HG03108 (cell line): Measurements from ENCODE around the gene ANKRD39.
"Not testable (repeated sequence)": the region's sequence is repeated elsewhere in the genome, so short reads cannot be mapped to it uniquely, and the experiment has no call there.

Experiments
- ATAC-seq: cut with Tn5 transposase; IDR thresholded peaks from one replicate; pipeline ENCODE4 v1.9.1; 2021; ENCODE audit warnings: moderate library complexity; ENCODE audit not compliant: unreplicated experiment

Gene ANKRD39

DNA sequence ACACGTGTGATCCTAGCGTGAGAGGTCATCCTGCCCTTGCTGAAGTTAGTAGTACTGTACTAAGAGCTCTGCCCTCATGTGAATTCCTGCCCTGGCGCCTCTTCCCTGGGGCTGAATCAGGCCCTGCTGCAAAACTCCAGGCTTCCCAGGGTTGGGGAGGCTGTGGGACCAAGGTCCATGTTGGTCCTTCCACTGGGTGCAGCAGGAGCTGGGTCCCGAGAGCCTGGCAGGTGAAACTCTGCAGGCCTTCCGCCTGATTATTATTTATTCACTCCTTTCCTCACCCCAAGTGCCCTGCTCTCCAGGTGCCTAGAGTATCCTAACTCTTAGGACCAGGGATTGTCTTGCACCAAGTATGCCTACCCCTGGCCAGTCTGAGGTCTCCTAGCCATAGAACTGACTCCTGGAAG is 47.0 kb downstream of the ANKRD39 start:
- ATAC-seq: no peak

DNA sequence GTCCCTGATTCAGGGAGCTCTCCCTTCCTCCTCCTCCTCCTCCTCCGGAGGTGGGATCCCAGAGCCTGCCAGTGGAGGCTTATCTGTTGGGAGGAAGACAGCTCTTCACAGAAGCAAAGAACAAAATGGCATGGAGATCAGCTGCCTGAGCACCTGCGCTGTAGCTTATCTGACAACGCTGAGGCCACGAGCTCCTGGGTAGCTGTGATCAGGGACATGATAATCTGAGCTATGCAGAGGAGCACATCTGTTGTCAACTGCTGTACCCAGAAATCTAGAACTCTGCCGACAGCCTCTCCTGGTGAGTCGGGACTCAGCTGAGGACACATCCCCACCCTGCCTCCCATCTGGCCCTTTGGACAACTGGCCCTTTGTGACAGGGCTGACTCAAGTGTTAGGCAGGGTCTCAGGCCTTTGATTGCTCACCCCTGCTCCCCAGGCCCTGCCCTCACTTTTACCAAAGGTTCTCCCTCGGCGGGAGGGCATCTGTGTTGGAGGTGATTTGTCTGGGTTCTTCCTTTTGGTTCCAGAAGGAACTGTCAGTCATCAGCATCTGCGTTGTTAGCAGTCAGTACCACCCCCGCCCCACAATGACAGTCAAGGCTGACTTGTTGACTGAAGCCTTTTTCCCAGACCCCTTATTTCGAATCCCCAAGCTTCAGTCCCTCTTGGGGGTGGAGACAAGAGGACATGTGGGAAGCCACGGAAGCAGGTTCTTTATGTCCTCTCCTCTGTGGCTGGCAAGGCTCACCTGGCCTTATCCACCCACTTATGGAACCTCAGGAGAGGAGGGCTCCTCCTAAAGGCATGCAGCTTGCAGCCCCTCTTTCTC is 47.6 kb downstream of the ANKRD39 start:
- ATAC-seq: no peak

DNA sequence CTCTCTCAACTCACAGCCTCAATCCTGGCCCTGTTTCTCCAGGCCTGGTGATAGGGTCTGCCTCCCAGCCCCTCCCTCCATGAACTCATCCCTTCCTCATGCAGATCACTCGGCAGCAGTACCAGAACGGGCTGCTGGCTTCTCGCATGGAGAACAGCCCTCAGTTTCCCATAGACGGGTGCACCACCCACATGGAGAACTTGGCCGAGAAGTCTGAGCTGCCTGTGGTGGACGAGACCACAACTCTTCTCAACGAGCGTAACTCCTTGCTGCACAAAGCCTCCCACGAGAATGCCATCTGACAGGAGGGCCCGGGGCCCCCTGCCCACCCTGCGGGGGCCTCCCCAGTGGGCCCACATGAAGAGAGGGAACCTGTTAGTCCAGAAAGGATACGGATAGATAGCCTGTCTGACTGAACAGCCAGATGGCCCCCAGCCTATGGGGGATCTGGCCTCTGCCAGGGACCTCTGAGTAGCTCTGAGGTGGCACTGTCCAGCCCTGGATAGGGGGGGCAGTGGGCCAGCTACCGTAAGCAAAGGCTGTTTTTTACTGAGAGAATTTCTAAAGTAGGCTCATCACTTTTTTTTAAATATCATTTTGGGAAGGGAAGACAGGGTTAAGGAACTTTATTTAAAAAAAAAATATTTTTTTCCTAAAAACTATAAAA is 48.5 kb downstream of the ANKRD39 start:
- ATAC-seq: no peak

DNA sequence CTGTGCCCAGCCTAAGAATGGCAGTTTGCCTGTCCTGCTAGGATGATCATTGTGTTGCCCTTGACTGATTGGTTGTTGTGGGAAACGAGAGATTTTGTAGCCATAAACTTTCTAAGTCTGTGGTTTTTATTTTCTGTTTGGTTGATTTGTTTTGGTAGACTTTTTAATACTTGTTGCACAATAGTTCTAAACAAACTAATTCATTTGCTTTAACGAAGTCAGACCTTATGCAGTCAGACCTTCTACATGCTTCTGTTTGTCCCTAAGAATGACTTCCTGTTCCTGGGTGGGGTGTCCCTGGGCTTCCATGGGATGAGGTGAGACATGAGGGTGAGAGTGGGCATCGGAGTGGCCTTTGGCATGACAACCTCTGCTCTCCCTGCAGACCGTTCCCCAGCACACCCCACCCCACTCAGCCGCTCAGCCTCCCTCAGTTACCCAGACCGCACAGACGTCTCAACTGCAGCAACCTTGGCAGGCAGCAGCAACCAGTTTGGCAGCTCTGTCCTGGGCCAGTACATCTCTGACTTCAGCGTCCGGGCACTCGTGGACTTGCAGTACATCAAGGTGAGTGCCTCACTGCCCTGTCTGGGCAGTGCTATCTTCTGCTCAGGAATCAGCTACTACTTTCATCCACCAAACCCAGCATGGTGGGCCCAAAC is 49.5 kb downstream of the ANKRD39 start:
- no peak for ATAC-seq

DNA sequence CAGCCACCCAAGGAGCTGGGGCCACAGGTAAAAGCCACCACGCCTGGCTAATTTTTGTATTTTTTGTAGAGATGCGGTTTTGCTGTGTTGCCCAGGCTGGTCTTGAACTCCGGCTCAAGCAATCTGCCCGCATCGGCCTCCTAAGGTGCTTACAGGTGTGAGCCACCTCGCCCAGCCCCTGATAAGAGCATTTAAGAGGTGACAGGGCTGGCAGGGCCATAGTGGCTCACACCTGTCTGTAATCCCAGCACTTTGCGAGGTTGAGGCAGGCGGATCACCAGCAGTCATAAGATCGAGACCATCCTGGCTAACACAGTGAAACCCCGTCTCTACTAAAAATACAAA is 50.7 kb downstream of the ANKRD39 start:
- no peak for ATAC-seq

DNA sequence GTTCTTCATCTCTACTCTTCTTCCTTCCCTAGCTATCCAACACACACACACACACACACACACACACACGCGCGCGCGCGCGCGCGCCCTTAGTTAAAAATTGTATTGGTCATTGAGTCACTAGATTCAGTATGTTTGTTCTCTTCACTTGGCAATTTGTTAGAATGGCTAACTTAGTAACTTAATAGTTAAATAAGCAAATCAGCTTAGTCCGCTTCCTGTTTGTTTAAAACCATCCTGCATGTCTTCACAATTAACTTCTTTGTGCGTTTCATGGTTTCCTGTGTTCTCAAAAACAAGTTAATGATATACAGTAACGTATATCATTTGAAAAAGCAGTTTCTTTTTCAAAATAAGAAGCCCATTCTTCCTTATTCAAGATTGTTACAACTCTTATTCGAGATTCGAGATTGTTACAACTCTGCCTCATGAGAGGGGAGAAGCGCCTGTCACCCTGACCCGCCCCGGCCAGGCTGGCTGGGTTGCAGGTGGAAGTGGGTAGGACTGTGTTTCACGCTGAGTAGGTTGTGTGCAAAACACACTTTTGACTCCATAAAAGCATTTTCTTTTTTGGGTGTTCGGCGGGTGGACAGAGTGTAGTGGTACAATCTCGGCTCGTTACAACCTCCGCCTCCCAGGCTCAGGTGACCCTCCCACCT is 51.2 kb downstream of the ANKRD39 start:
- ATAC-seq: peak; percentile 70

DNA sequence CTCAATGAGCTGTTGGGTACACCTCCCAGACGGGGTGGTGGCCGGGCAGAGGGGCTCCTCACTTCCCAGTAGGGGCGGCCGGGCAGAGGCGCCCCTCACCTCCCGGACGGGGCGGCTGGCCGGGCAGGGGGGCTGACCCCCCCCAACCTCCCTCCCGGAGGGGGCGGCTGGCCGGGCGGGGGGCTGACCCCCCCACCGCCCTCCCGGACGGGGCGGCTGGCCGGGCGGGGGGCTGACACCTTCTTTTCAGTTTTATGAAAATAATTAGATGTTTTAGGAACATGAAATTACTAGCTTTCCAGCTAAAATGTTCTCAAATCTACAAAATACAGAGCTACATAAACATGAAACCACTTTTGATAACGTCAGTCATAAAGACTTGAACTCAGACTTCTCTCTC is 51.9 kb downstream of the ANKRD39 start:
- ATAC-seq: not testable (repeated sequence)

DNA sequence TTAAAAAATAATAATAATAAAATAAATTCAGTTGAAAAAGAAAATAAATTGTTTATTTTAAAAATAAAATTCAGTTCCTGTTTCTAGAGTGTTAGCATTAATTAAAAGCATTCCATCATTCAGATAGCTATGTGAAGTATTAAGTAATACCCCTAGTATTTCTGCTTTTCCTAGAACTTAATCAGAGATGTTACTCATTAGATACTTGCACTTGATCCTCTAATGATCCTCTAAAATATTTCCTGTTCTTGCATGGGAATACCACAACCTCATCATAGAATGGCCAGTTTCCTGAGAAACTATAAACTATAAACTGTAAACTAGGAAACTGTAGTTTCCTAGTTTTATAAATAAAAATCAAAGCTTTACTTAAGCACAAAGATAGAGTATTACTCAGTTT is 52.8 kb downstream of the ANKRD39 start:
- ATAC-seq: no peak

DNA sequence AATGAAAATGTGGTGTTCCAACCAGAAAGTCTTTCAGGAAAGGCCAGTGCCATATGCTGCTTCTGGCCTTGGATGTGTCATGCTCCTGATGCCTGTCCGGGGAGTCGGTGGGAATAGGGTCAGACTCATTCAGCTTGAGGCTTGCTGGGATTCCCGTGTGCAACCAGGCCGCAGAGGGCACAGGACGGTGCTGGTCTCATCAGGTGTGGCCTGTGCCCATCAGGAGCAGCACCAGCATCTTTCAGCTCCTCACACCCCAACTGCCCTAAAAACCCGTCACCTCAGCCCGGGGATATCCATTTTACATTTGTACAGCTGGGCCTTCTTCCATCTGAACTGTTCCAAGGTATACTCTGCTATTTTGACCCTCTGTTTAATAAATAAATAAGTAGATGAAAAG is 55.1 kb downstream of the ANKRD39 start:
- ATAC-seq: no peak

DNA sequence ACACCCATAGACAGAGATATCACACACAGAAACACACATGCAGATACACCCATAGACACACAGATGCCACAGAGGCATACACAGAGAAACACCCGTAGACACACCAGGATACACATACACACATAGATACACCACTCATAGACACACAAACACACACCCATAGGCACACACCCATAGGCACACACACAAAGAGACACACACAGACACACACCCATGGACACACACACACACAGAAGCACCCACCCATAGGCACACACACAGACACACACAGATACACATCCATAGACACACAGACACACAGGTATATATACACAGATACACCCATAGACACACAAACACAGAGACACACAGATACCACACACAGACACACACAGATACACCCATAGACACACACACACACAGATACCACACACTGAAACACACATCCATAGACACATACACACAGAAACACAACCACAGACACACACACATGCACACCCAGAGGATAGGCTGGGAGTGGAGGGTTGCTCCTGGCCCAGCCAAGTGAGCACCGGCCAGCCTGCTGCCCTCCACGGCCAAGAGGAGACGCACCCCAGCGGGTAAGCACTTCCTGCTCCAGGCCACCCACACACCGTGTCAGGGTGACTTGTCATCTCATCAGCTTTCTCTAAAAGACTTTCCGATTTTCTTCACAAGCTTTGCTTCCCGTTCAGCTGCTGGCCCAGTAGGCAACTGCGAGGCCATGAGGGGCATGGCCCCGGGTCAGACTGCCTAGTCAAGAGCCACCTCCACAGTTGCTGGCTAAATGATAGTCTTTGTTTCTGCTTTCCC is 55.8 kb downstream of the ANKRD39 start:
- peak; percentile 41 for ATAC-seq

DNA sequence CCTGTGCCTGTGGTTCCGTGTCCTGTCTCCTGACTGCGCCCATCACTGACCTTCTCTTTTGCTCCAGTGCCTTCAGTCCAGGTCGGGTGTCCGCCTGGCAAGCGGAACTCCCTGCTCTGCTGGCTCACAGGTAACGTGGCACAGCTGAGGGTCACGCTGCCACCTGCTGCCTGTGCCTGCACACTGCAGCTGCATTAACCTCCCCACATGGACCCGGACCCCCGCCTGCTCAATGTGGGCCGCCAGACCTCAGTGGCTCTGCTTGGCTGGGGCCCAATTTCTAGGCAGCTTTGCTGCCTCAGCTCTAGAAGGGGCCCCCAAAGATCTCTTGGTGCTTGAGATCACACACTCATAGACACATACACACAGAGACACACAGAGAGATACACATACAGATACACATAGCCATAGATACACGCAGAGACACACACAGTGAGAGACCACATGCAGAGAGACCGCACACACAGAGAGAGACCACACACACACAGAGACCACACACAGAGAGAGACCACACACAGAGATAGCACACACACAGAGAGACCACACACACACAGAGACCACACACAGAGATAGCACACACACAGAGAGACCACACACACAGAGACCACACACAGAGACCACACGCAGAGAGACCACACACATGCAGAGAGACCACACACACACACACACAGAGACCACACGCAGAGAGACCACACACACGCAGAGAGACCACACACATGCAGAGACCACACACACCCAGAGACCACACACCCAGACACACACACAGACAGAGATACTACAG is 56.6 kb downstream of the ANKRD39 start:
- peak; percentile 51 for ATAC-seq

DNA sequence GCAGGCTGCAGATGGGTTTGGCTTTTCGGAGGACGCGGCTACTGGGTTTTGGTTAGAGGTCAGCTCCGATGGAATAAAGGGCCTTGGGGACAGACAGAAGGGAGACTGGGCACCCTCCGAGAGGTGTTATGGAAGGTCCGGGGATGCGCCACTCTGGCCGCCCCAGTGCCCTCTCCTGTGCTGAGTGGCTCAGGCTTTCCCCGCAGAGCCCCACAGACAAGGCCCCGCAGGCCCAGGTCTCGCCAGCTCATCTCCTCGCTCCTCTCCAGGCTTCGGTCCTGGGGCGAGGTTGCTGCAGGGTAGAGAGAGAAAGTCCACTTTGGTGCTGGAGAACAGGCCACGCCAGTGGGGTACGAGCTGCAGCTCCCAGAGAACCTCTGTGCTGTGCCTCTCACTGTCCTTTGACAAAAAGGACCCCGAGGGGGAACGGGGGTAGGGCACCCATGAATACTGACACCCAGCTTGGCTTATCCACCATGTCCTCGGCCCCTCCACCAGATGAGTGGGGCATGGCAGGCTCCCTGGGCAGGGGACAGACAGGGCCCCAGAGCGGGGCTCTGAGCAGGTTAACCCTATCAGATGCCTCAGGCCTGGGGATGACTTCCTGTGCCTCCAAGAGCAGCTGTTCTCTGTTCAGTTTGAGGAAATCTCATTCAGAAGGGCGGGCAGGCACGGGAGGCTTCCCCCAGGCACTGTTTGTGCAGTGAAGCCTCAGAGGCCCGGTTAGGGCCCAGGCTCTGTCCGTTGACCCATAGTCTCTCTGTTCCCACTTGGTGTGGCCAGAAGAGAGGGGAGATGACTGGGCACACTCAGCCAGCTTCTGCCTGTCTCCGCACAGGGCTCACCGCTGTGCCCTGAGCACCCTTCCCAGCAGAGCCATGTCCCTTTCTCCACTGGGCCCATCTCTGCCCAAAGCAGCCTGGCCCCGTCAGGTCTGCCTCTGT is 57.5 kb downstream of the ANKRD39 start:
- ATAC-seq: no peak

DNA sequence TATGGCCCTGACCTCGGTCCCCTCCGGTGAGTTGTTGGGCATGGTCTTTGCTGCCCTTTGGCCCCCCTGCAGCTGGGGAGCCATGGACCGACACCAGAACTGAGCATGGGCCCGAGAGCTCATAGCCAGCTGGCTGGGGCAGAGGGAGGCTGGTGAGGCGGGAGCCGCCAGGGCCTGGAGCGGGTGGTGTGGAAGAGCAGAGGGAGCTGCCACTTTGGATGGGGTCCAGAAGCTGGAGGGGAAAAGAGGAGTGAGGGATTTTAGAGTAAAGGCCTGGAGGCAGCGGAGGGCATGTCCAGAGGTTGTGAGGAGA is 58.2 kb downstream of the ANKRD39 start:
- ATAC-seq: no peak

DNA sequence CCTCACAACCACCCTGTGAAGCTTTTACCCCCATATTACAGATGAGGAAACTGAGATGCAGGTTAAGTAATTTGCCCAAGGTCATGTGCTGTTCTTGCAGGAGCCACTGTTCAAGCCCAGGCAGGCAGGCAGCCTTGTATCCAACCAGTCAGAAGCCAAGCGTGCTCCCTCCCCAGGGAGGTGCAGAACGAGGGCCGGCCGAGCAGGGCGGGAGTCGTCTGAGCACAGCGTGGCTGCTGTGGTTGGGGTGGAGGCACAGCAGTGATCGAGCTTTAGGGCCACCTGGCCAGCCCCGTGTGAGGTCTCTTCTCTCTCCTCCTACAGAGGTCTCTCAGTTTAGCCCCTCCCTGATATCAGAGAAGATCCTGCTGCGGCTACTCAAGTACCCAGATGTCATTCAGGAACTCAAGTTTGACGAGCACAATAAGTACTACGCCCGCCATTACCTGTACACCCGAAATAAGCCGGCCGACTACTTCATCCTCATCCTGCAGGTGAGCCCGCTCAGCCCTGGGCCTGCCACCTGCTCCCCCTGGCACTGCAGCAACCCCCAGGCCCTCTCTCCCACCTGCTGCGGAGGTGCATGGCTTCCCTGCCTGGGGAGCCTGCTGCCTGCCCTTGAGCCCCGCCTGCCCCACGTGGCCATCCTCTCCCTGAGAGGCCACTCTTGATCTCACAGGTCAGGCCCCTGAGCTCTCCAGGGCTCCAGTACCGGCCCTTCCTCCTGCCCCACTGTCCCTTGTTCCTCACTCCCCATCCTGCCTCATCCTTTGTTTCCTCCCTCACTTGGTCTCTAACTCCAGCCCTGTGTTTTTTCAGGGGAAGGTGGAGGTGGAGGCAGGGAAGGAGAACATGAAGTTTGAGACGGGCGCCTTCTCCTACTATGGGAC is 58.8 kb downstream of the ANKRD39 start:
- no peak for ATAC-seq
